Natural killer cell (primary cell): ENCODE results near the gene MYBPH. TPM values are rescaled to one million over a fixed set of nuclear protein-coding genes. Genes with fewer than 3 reads are reported as not detected.

ENCODE experiments used
- ATAC-seq, 3 donors: fragments of 150-1000 bp in 2 of 3; fragments of 200-7000 bp in 1 of 3; cut with Tn5 transposase; 1 replicate in 1 of 3; 2 replicates in 2 of 3; pipeline ENCODE4 v1.10.0; 2021; ENCODE audit warnings: mild to moderate bottlenecking in 2 of 3, moderate library complexity in 2 of 3
- DNase-seq, 2 donors: peaks; one replicate each; pipeline versions ENCODE4 v3.0.0 to v3.0.0-alpha.2; 2013 to 2021; ENCODE audit warnings: mixed read lengths in 1 of 2
- H3K27ac ChIP-seq: one replicate; pipeline ENCODE4 v1.5.1; 2013; ENCODE audit warnings: mild to moderate bottlenecking, low read length
- H3K27me3 ChIP-seq: one replicate; pipeline ENCODE4 v1.6.1; 2013; ENCODE audit warnings: low read length; ENCODE audit not compliant: control insufficient read depth, insufficient read depth
- H3K36me3 ChIP-seq: one replicate; pipeline ENCODE4 v1.6.1; 2013; ENCODE audit warnings: low read length; ENCODE audit not compliant: control insufficient read depth, insufficient read depth
- H3K4me1 ChIP-seq: one replicate; pipeline ENCODE4 v1.6.1; 2013; ENCODE audit warnings: low read length; ENCODE audit not compliant: control insufficient read depth, insufficient read depth
- H3K4me3 ChIP-seq: one replicate; pipeline ENCODE4 v1.5.1; 2013; ENCODE audit warnings: low read length
- H3K9me3 ChIP-seq: one replicate; pipeline ENCODE4 v1.6.1; 2013; ENCODE audit warnings: low read length; ENCODE audit not compliant: control insufficient read depth, insufficient read depth
- H3K27ac Mint-ChIP-seq, 2 donors: one replicate each; pipeline ENCODE4 v1.8.0; 2022; ENCODE audit warnings: mild to moderate bottlenecking in 2 of 2, mixed read lengths in 2 of 2, moderate library complexity in 1 of 2
- H3K27me3 Mint-ChIP-seq, 2 donors: one replicate each; pipeline ENCODE4 v1.8.0; 2022; ENCODE audit warnings: low read depth in 2 of 2, mixed read lengths in 2 of 2
- H3K36me3 Mint-ChIP-seq: one replicate; pipeline ENCODE4 v1.8.0; 2022; ENCODE audit warnings: mixed read lengths
- H3K4me1 Mint-ChIP-seq, 2 donors: one replicate each; pipeline ENCODE4 v1.8.0; 2022; ENCODE audit warnings: mixed read lengths in 2 of 2
- H3K4me3 Mint-ChIP-seq: one replicate; pipeline ENCODE4 v1.8.0; 2022; ENCODE audit warnings: mild to moderate bottlenecking, moderate library complexity, mixed read lengths
- H3K9me3 Mint-ChIP-seq, 2 donors: one replicate each; pipeline ENCODE4 v1.8.0; 2022; ENCODE audit warnings: mixed read lengths in 2 of 2
- WGBS: methylation state at CpG from one replicate; pipeline ENCODE4 v1.1.7; 2013; ENCODE audit warnings: missing lambda C conversion rate; ENCODE audit not compliant: insufficient coverage; 5-methylcytosine and 5-hydroxymethylcytosine counted together
- intact Hi-C: fragments of 100-400 bp; cut with micrococcal nuclease; formaldehyde crosslinking; loops from one replicate; pipeline ENCODE4 v1.14.2; 2022
- total RNA-seq, 4 donors: library from RNA; stranded (reverse); fragments of 120-200 nt in 1 of 4; gene quantifications; one replicate each; pipeline versions ENCODE4 v1.2.3 to v1.2.4, GENCODE V29; 2013 to 2022
- TF ChIP-seq, protein P1 (sequence below): fragments of 200-600 bp; IDR thresholded peaks from one replicate; pipeline ENCODE4 v1.8.0; 2022; ENCODE audit warnings: antibody characterized with exemption

MYBPH gene
- total RNA-seq, 3 donors from 2014 or later (not counting 1 experiment from before 2014, with no cell fraction given) = not detected

DNA sequence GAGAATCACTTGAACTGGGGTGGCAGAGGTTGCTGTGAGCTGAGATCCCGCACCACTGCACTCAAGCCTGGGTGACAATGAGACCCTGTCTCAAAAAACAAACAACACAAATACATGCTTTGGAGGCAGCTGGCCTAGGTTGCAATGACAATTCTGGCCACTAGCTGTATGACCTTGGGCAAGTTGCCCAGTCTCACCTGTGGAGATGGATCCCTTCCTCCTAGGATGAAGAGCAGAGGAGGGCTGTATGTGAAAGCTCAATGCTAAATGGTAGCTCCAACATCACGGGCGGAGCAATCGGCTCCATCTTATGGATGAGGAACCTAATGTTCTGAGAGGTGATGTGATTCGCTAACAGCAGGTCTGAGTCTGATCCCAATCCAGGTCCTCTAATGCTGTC, 27.5 kb downstream of the MYBPH start:
- no peak overlapping the region for H3K4me3 Mint-ChIP-seq
- intact Hi-C loops = no loop called here
- no peaks in the 10 kb centered on the region for H3K36me3 Mint-ChIP-seq
- TF ChIP-seq, protein P1, sequence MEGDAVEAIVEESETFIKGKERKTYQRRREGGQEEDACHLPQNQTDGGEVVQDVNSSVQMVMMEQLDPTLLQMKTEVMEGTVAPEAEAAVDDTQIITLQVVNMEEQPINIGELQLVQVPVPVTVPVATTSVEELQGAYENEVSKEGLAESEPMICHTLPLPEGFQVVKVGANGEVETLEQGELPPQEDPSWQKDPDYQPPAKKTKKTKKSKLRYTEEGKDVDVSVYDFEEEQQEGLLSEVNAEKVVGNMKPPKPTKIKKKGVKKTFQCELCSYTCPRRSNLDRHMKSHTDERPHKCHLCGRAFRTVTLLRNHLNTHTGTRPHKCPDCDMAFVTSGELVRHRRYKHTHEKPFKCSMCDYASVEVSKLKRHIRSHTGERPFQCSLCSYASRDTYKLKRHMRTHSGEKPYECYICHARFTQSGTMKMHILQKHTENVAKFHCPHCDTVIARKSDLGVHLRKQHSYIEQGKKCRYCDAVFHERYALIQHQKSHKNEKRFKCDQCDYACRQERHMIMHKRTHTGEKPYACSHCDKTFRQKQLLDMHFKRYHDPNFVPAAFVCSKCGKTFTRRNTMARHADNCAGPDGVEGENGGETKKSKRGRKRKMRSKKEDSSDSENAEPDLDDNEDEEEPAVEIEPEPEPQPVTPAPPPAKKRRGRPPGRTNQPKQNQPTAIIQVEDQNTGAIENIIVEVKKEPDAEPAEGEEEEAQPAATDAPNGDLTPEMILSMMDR = no peak
- DNase-seq = no peak
- Histone ChIP-seq H3K27me3 (no peaks in the 10 kb centered on the region), H3K36me3 (no peaks in the 10 kb centered on the region), H3K9me3 (no peaks in the 10 kb centered on the region), H3K4me1 (no peaks in the 10 kb centered on the region), H3K4me3 (no peak overlapping the region), H3K27ac (no peak overlapping the region)
- no peaks in the 10 kb centered on the region for H3K4me1 Mint-ChIP-seq
- no peak overlapping the region for H3K27ac Mint-ChIP-seq
- ATAC-seq = no peak
- WGBS = 92% methylated on average over 5 of the region's 5 CpGs
- peaks cover 0 to 5% of the 10 kb centered on the region in 2 donors for H3K27me3 Mint-ChIP-seq
- no peaks in the 10 kb centered on the region for H3K9me3 Mint-ChIP-seq

DNA sequence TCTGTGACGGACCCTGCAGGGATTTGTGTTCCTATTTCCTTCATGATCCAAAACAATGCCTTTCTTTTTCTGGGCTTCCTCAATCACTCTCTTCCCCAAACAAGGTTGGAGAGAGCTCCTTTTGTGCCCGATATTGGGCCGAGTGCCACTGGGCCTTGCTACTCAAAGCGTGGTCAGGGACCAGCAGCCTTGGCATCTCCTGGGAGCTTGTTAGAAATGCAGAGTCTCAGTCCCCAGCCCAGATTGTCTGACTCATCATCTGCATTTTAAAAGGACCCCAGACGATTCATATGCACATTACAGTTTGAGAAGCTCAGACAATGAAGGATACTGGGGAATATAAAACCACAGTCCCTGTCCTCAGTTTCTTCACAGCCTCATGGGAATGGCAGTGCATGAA, 28.2 kb downstream of the MYBPH start:
- Histone ChIP-seq H3K27ac (no peak overlapping the region), H3K9me3 (no peaks in the 10 kb centered on the region), H3K36me3 (no peaks in the 10 kb centered on the region), H3K4me3 (no peak overlapping the region), H3K27me3 (no peaks in the 10 kb centered on the region), H3K4me1 (no peaks in the 10 kb centered on the region)
- Mint-ChIP-seq H3K4me1 (no peaks in the 10 kb centered on the region), H3K36me3 (no peaks in the 10 kb centered on the region), H3K9me3 (no peaks in the 10 kb centered on the region), H3K27ac (no peak overlapping the region), H3K27me3 (peaks cover 0 to 5% of the 10 kb centered on the region in 2 donors), H3K4me3 (no peak overlapping the region)
- intact Hi-C loops = no loop called here
- WGBS = 81% methylated on average over 5 of the region's 5 CpGs
- TF ChIP-seq, protein P1 = no peak
- no peak for DNase-seq
- ATAC-seq = no peak

DNA sequence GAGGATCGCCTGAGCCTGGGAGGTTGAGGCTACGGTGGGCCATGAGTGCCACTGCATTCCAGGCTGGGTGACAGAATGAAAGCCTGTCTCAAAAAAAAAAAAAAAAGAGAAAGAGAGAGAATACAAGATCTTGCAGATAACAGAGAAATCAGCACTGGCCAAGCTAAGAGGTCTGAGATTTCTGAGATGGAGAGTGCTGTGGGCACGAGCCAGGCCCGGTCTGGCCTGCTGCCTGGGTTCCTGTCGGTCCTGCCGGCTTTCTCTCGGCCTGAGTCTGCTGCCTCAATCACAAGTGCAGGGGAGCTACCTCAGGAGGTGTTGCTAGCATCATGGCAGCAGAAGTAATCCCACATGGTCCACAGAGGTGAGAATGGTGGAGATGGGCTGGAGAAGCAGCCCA, 29.1 kb downstream of the MYBPH start:
- TF ChIP-seq, protein P1 = no peak
- no peak for ATAC-seq
- no peak for DNase-seq
- no peaks in the 10 kb centered on the region for H3K27me3 ChIP-seq
- H3K27ac ChIP-seq = no peak overlapping the region
- H3K27ac Mint-ChIP-seq = no peak overlapping the region
- WGBS = 93% methylated on average over 7 of the region's 7 CpGs
- H3K4me1 Mint-ChIP-seq = no peaks in the 10 kb centered on the region
- no peak overlapping the region for H3K4me3 ChIP-seq
- no peak overlapping the region for H3K4me3 Mint-ChIP-seq
- peaks cover 0 to 8% of the 10 kb centered on the region in 2 donors for H3K27me3 Mint-ChIP-seq
- no peaks in the 10 kb centered on the region for H3K9me3 ChIP-seq
- intact Hi-C loops = no loop called here
- H3K36me3 Mint-ChIP-seq = no peaks in the 10 kb centered on the region
- H3K36me3 ChIP-seq = no peaks in the 10 kb centered on the region
- H3K4me1 ChIP-seq = no peaks in the 10 kb centered on the region
- no peaks in the 10 kb centered on the region for H3K9me3 Mint-ChIP-seq

DNA sequence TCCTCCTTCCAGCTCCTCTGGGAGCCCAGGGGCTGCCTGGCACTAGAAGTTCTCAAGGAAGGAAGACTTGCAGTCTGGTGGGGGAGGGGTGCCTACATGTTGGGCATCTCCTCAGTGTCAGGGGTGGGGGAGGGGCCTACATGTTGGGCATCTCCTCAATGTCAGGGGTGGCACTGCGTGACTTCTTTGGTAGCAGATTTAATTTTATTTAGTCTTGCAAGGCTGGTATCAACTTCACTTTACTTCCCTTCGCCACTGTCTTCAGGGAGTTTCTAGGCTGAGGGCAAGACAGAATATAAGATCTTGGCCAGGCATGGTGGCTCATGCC, 29.6 kb downstream of the MYBPH start:
- no peak overlapping the region for H3K27ac ChIP-seq
- H3K36me3 ChIP-seq = no peaks in the 10 kb centered on the region
- no peak for ATAC-seq
- intact Hi-C loops = no loop called here
- TF ChIP-seq, protein P1 = no peak
- no peak overlapping the region for H3K4me3 ChIP-seq
- Mint-ChIP-seq H3K27ac (no peak overlapping the region), H3K36me3 (no peaks in the 10 kb centered on the region), H3K4me1 (no peaks in the 10 kb centered on the region), H3K9me3 (no peaks in the 10 kb centered on the region), H3K4me3 (no peak overlapping the region), H3K27me3 (peaks cover 0 to 8% of the 10 kb centered on the region in 2 donors)
- no peaks in the 10 kb centered on the region for H3K4me1 ChIP-seq
- no peaks in the 10 kb centered on the region for H3K9me3 ChIP-seq
- no peak for DNase-seq
- no peaks in the 10 kb centered on the region for H3K27me3 ChIP-seq
- WGBS = 91% methylated on average over 2 of the region's 2 CpGs
